Measurements from ENCODE around the gene RBM42. TPM values are rescaled to one million over a fixed set of nuclear protein-coding genes. Genes with fewer than 3 reads are reported as not detected.

RBM42 gene
- total and polyA plus RNA-seq, 9 of the 15 experiments (the other 6 are each of a cell fraction or from before 2014, with no cell fraction given) = 5.7 to 149 (median 32.4) TPM

GRCh38 chr19:35590875-35591274 is 38.0 kb upstream of the RBM42 start:
- Histone ChIP-seq H3K4me3 (no peak overlapping the region), H3K9me1 (ENCODE audit: control insufficient read depth, insufficient read depth, low read length) (no peaks in the 10 kb centered on the region), H3K27ac (ENCODE audit: extremely low read depth, low read depth, low read length) (no peak overlapping the region), H3K4me1 (replicated peaks in 1 of 2; ENCODE audit: control insufficient read depth in 2 of 2, insufficient read depth in 2 of 2, low read length in 2 of 2) (peaks cover 0 to 4% of the 10 kb centered on the region in 2 experiments; a peak in 2 of 5 replicates), H3K4me2 (ENCODE audit: insufficient read depth, low read length) (no peak overlapping the region), H3K79me2 (ENCODE audit: control insufficient read depth, insufficient read depth, low read length) (no peaks in the 10 kb centered on the region), H3K36me3 (ENCODE audit: control insufficient read depth, insufficient read depth, low read length) (no peaks in the 10 kb centered on the region), H3K9ac (ENCODE audit: insufficient read depth in 1 of 2, low read depth in 2 of 2, low read length in 2 of 2) (no peak overlapping the region), H4K20me1 (replicated peaks; ENCODE audit: control insufficient read depth, insufficient read depth, low read length) (no peaks in the 10 kb centered on the region), H2AFZ (ENCODE audit: low read depth, low read length) (no peak overlapping the region), H3K9me3 (replicated peaks; ENCODE audit: control insufficient read depth, insufficient read depth, low read depth, low read length) (no peaks in the 10 kb centered on the region), H3K27me3 (ENCODE audit: control insufficient read depth in 2 of 2, insufficient read depth in 2 of 2, low read length in 2 of 2) (peaks cover 0 to 6% of the 10 kb centered on the region in 2 experiments; a peak in 3 of 5 replicates)
- FAIRE-seq (no peak), DNase-seq (ENCODE audit: extremely low read depth in 1 of 4, low spot score in 3 of 4) (no peak), ATAC-seq (no peak)
- TF ChIP-seq ZNF655 (CRISPR knock-in tag; IDR thresholded peaks at IDR 0.05) (no peak), PRPF4 (IDR thresholded peaks at IDR 0.05; ENCODE audit: insufficient read depth, low read depth, low read length, poor library complexity, severe bottlenecking) (no peak), RBBP5 (IDR thresholded peaks at IDR 0.05; ENCODE audit: borderline replicate concordance, insufficient read depth, low read length, poor library complexity, severe bottlenecking) (no peak), FUS (optimal IDR thresholded peaks at IDR 0.05; ENCODE audit: low read depth, low read length) (no peak), HES1 (IDR thresholded peaks at IDR 0.05; ENCODE audit: low read depth) (no peak), E2F5 (CRISPR knock-in tag; IDR thresholded peaks at IDR 0.05) (no peak), GTF2A2 (tag; IDR thresholded peaks at IDR 0.05) (no peak), RBM25 (IDR thresholded peaks at IDR 0.05; ENCODE audit: low read depth, low read length, severe bottlenecking) (peak; percentile 16), ADNP (tag; IDR thresholded peaks at IDR 0.05) (no peak), ZNF253 (CRISPR knock-in tag; conservative IDR thresholded peaks at IDR 0.05) (no peak), ZNF121 (CRISPR knock-in tag; conservative IDR thresholded peaks at IDR 0.05) (peak; percentile 75), HMG20B (CRISPR knock-in tag; IDR thresholded peaks at IDR 0.05) (no peak), HOXB6 (CRISPR knock-in tag; IDR thresholded peaks at IDR 0.05; ENCODE audit: borderline replicate concordance) (no peak), ZNF282 (CRISPR knock-in tag; IDR thresholded peaks at IDR 0.05) (no peak)
- POLR2A ChIA-PET = interaction anchor here (0.6 kb wide), 2 partner anchors 98 to 300 kb away, joined by 4 to 5 read pairs; no protein-coding TSS in a partner anchor
- CTCF ChIA-PET (ENCODE audit: low intra/inter-chr PET ratio) = no interaction called here
- in situ Hi-C loops (cut with MboI) (no loop called here), intact Hi-C loops (cut with micrococcal nuclease) (loop anchor here (5.0 kb wide), 1 partner anchor 34 kb away; no protein-coding TSS in a partner anchor)
- BruUV-seq (replicated peaks) = no TSS peak
- WGBS (ENCODE audit: insufficient coverage, low coverage, missing lambda C conversion rate) = 13% methylated on average over 3 of the region's 3 CpGs

Data from K562 (cell line).